Heart left ventricle (tissue), 13 donors: ENCODE results near the gene RPL3.

Source experiments
- CTCF ChIP-seq, 12 donors: fragments of 200-600 bp; sonication (generic) in 4 of 12; IDR thresholded peaks; one replicate each; pipeline versions ENCODE4 v1.5.0 to v1.8.0; 2018 to 2022; ENCODE audit warnings: antibody characterized with exemption in 12 of 12, mild to moderate bottlenecking in 5 of 12
- POLR2A ChIP-seq, 2 donors: fragments of 450-650 bp; IDR thresholded peaks; one replicate each; pipeline ENCODE4 v1.6.1; 2017; ENCODE audit warnings: antibody characterized with exemption in 2 of 2, mild to moderate bottlenecking in 2 of 2, moderate library complexity in 2 of 2
- donor health status: ischemic (EF 13 %, LVEDD 7.1; RV severe dilation, severe dysfunction).
- donor health status: DM: no; HTN: yes; CAD: no.
- donor health status: DM: no; HTN: no; CAD: no.
- donor health status: ischemic (EF 25% LVEDD 6.9; RV normal size, moderate dysfunction).
- donor health status: ischemic (EF 25% LVEDD 5.7; RV mildly dilated, moderate dysfunction).
- donor health status: ischemic (EF 35%, LVEDD 5.7; RV mildly dilated, moderate dysfunction).
- donor health status: nonischemic (EF 11% LVEDD 7.7; RV severe dilation, severe dysfunction).
- donor health status: DM: yes; HTN: yes; CAD: no.
- donor health status: PGD.
- donor health status: ischemic (EF 29% LVEDD 5.4; RV normal size, mild dysfunction).
- donor health status: nonischemic (EF 23%, LVEDD 6.1; RV moderate dilation, normal function).

- TF ChIP-seq CTCF (IDR thresholded peaks at IDR 0.05) (no peak), POLR2A (IDR thresholded peaks at IDR 0.05) (no peak)
Measured at GRCh38 chr22:39309364-39309861, 10.0 kb downstream of the RPL3 start.
